Lung microvascular endothelial cell (primary cell): ENCODE measurements around the gene OSM. TPM values are rescaled to one million over a fixed set of nuclear protein-coding genes. Genes with fewer than 3 reads are reported as not detected.

Experiments used
- total RNA-seq: library from RNA; depleted of rRNA; stranded (reverse); fragments of >200 nt; gene quantifications from 2 replicates; pipeline ENCODE4 v1.2.1, GENCODE V29; 2014

Gene OSM
- total RNA-seq, 1 donor from 2014 or later, result not detected

Other genes with a start within 250 kb of the OSM start
- gene HORMAD2, start 186.4 kb downstream of the OSM start, total RNA-seq, result not detected in 2 replicates
- 0.20 and 0.22 TPM in 2 replicates for gene LIF, start 20.1 kb downstream of the OSM start, total RNA-seq
- 5.0 and 6.5 TPM in 2 replicates for gene CASTOR1, start 22.7 kb upstream of the OSM start, total RNA-seq
- 5.9 and 8.9 TPM in 2 replicates for gene TBC1D10A, start 60.1 kb upstream of the OSM start, total RNA-seq
- gene SF3A1, start 90.0 kb upstream of the OSM start, total RNA-seq, result 14.6 and 15.5 TPM in 2 replicates
- gene CCDC157, start 90.2 kb upstream of the OSM start, total RNA-seq, result 1.1 and 1.4 TPM in 2 replicates
- gene RNF215, start 120.6 kb upstream of the OSM start, total RNA-seq, result 12.0 and 23.8 TPM in 2 replicates
- 7.8 and 8.1 TPM in 2 replicates for gene SEC14L2, start 130.2 kb upstream of the OSM start, total RNA-seq
- gene MTFP1, start 158.9 kb upstream of the OSM start, total RNA-seq, result 17.7 and 24.0 TPM in 2 replicates
- gene SEC14L3, start 205.2 kb upstream of the OSM start, total RNA-seq, result not detected in 2 replicates
- not detected in 2 replicates for gene SEC14L4, start 238.8 kb upstream of the OSM start, total RNA-seq